Aorta (tissue), 5 donors: ENCODE measurements around the gene TMEM63C. TPM values are rescaled to one million over a fixed set of nuclear protein-coding genes. Genes with fewer than 3 reads are reported as not detected.

Experiments
- ATAC-seq: fragments of 200-7000 bp; cut with Tn5 transposase; one replicate; pipeline ENCODE4 v1.9.1; 2022; ENCODE audit warnings: moderate library complexity; ENCODE audit not compliant: low FRiP score
- DNase-seq, 2 donors: peaks; one replicate each; pipeline ENCODE4 v3.0.0-alpha.2; 2020
- H3K27ac ChIP-seq, 2 donors: one replicate each; pipeline ENCODE4 v1.5.1; 2013; ENCODE audit warnings: low read length in 2 of 2, mild to moderate bottlenecking in 2 of 2, moderate library complexity in 2 of 2, control low read depth in 1 of 2, inconsistent platforms in 1 of 2, low read depth in 1 of 2
- H3K27me3 ChIP-seq, 2 donors: one replicate each; pipeline ENCODE4 v1.6.1; 2013; ENCODE audit warnings: control low read depth in 1 of 2, low read length in 1 of 2, mild to moderate bottlenecking in 1 of 2, moderate library complexity in 1 of 2; ENCODE audit not compliant: insufficient read depth in 2 of 2, control insufficient read depth in 1 of 2
- H3K36me3 ChIP-seq, 2 donors: one replicate each; pipeline ENCODE4 v1.6.1; 2013; ENCODE audit warnings: control low read depth in 1 of 2, low read length in 1 of 2, mild to moderate bottlenecking in 1 of 2; ENCODE audit not compliant: insufficient read depth in 2 of 2, control insufficient read depth in 1 of 2
- H3K4me1 ChIP-seq, 2 donors: one replicate each; pipeline ENCODE4 v1.6.1; 2013; ENCODE audit warnings: low read length in 2 of 2, control low read depth in 1 of 2, mild to moderate bottlenecking in 1 of 2, moderate library complexity in 1 of 2; ENCODE audit not compliant: insufficient read depth in 2 of 2, control insufficient read depth in 1 of 2
- H3K4me3 ChIP-seq, 2 donors: one replicate each; pipeline ENCODE4 v1.5.1; 2013; ENCODE audit warnings: low read length in 2 of 2, control low read depth in 1 of 2, mild to moderate bottlenecking in 1 of 2
- H3K9me3 ChIP-seq: one replicate; pipeline ENCODE4 v1.6.1; 2013; ENCODE audit warnings: mild to moderate bottlenecking, low read length; ENCODE audit not compliant: control insufficient read depth
- WGBS, 2 donors: extraction: QIAGEN DNeasy Blood & Tissue Kit; methylation state at CpG; one replicate each; pipeline ENCODE4 v1.1.7; 2013; 5-methylcytosine and 5-hydroxymethylcytosine counted together
- intact Hi-C, 2 donors: fragments of 100-400 bp; cut with DNase I; formaldehyde crosslinking; loops; one replicate each; pipeline versions ENCODE4 v1.14.2 to v1.15.0; 2022
- polyA plus RNA-seq, 2 donors: library from polyadenylated mRNA; stranded (reverse); fragments of 200-250 nt; gene quantifications; one replicate each; pipeline ENCODE4 v1.2.3, GENCODE V29; 2013
- total RNA-seq, 2 donors: library from RNA; stranded (reverse); fragmentation: NEBNext Ultra II Directional; extraction: Animal tissue kit (Norgen Biotek cat#: 25700); gene quantifications; one replicate each; pipeline ENCODE4 v1.2.1, GENCODE V29; 2021
- donor health status: healthy with polysubstance abuse.
- donor health status: Bipolar disorder and iron deficiency.
- donor health status: DM: no; HTN: no; CAD: no.
- donor health status: DM: no; HTN: no; CAD: no.
- donor health status: DM: yes; HTN: yes; CAD: no.

Gene TMEM63C
- total and polyA plus RNA-seq, 4 donors: 0.06 to 0.26 (median 0.13) TPM; not detected in 1

DNA sequence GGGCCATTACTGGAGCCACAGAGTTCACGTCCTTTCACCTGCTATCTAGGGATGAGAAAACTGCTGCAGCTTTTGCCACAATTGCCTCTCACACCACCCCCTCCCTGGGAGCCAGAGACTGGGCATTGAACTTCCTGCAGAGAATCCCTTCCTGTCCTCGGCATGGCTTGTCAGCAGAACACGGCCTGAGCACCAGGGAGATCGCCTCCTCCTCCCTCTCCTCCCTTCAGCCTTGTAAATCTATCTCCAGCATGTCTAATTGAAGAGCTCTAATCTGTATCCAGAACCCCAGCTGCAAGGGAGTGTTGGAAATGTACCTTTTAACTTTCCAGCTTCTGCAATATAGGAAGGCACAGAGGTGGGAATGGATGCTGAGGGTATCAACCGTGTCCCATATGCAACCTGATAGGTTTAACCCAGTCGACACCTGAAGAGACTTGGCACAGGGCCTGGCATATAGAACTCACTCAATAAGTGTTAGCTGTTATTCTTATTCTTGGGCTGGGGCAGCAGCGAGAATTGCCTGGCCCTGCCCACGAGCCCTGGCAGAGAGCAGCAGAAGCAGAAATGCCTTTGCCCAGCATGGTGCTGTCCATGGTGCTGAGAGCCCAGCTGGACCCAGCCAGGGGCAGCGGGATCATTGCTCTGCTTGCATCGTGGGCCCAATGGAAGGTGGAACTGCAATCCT lies 26.8 kb downstream of the TMEM63C start:
- intact Hi-C loops: no loop called here
- peak; percentile 82 to 91 for DNase-seq
- peak; percentile 51 for ATAC-seq

DNA sequence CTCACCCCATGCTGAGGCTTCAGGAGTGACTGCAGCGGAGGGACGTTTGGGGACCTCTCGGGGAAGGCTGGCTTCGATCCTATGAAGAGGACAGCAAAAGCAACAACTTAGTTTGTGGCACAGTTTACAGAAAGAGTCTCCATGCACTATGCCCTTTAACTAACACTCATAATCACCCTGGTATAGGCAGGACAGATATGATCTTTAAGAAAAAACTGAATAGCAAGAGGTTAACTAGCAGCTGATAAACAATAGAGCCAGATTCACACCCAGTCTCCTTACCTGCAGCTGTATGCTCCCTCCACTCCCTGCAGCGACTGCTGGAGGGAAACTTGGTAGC lies 27.4 kb downstream of the TMEM63C start:
- WGBS, 2 donors: 24 to 29% methylated on average over 5 of the region's 5 CpGs
- Histone ChIP-seq H3K9me3 (no peaks in the 10 kb centered on the region), H3K27me3 (no peaks in the 10 kb centered on the region), H3K4me3 (no peak overlapping the region), H3K27ac (no peak overlapping the region), H3K4me1 (no peaks in the 10 kb centered on the region), H3K36me3 (no peaks in the 10 kb centered on the region)
- DNase-seq (no peak), ATAC-seq (no peak)
- intact Hi-C loops: no loop called here

More for the DNA sequence above, 26.8 kb downstream of the TMEM63C start:
- H3K36me3 ChIP-seq: no peaks in the 10 kb centered on the region
- H3K27me3 ChIP-seq: no peaks in the 10 kb centered on the region
- H3K4me1 ChIP-seq: no peaks in the 10 kb centered on the region
- no peak overlapping the region for H3K4me3 ChIP-seq
- 16 to 20% methylated on average over 10 of the region's 10 CpGs for WGBS, 2 donors
- H3K27ac ChIP-seq: no peak overlapping the region
- H3K9me3 ChIP-seq: no peaks in the 10 kb centered on the region

DNA sequence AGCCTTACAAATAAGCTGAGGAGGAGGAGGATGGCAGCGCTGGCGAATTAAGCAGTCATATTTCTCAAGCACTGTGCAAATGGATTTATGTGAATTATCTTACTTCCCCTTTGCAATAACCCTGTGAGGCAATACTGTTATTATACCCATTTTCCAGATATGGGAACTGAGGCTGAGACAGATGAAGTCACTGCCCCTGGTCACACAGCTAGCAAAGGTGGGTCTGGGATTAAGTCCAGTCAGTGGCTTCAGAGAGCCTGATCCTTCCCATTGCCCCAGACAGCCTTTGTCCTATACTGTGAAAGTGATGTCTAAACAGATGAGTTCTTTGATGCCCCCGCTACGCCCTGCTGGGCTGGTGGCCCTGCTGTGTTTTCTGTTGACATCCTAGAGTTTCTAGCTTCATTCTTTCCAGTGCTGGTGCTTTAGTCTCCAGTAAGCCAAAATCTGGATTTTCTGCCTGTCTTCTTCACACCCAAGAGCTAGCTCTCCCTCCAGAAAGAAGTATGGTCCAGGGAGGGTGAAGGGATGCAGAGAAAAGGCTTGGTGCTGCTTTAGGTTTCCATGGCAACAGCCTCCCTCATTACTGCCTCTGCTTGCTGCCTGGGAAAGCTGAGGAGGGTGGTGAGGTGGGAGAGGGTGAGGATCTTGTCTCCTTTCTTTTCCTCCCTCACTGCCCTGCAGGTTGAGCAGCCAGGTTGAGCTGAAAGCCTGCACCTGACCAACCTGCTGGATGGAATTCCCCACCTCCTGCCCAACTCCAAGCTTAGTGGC lies 30.7 kb downstream of the TMEM63C start:
- H3K27me3 ChIP-seq: no peaks in the 10 kb centered on the region
- intact Hi-C loops: no loop called here
- no peak overlapping the region for H3K4me3 ChIP-seq
- H3K9me3 ChIP-seq: no peaks in the 10 kb centered on the region
- H3K36me3 ChIP-seq: no peaks in the 10 kb centered on the region
- H3K27ac ChIP-seq: no peak overlapping the region
- no peaks in the 10 kb centered on the region for H3K4me1 ChIP-seq
- ATAC-seq (no peak), DNase-seq (no peak)
- 83 to 89% methylated on average over 4 of the region's 4 CpGs for WGBS, 2 donors

DNA sequence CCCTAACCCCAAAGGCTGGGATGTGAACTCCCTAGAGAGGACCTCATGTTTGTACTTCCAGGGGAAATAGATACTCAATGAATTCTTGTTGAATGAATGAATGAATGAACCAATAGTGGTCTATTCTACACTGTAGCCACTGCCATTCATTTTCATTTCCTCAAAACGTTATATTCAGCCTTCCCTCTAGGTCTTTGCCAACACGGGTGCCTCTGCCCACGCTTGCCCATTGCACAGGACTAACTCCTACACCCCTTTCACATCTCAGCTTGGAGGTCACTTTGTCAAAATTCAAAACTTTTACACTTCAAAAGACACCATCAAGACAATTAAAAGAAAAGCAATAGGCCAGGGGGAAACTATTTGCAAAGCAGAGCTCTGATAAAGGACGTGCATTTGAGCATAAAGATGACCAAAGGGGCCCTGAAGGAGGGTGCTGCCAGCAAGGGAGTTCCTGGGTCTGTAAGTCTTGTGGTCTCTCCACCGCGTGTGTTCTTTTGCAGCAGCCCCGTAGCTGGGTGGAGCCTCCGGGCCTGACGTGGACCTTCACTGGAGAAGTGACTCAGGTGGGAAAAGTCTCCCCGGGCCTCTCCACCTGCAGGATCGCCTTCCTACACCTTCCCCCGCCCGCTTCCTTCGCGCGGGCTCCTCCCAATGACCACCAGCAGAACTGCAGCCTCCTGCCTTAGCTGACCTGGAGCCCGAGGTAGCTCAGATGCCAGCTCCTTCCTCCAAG lies 31.5 kb downstream of the TMEM63C start:
- intact Hi-C loops: no loop called here
- no peak overlapping the region for H3K27ac ChIP-seq
- ATAC-seq (no peak), DNase-seq (no peak)
- H3K36me3 ChIP-seq: no peaks in the 10 kb centered on the region
- WGBS, 2 donors: 12 to 13% methylated on average over 17 of the region's 17 CpGs
- H3K4me3 ChIP-seq: no peak overlapping the region
- H3K9me3 ChIP-seq: no peaks in the 10 kb centered on the region
- no peaks in the 10 kb centered on the region for H3K4me1 ChIP-seq
- no peaks in the 10 kb centered on the region for H3K27me3 ChIP-seq

DNA sequence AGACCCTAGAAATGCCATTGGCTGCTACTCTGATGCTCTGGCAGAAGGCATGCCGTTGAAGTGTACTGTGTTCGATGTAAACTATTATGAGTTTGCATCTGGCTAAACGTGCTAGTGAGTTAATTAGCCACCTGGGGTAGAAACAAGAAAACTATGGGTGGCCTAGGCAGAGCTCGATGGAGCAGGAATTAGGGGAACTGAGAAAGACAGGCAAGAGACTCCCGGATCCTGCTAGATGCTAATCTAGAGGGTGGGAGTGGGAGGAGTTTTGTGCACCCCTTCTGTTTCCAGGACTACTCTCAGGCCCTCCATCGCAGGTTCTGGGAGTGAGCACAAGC lies 32.0 kb downstream of the TMEM63C start:
- no peak for ATAC-seq
- H3K4me1 ChIP-seq: no peaks in the 10 kb centered on the region
- intact Hi-C loops: no loop called here
- 26 to 31% methylated on average over 6 of the region's 6 CpGs for WGBS, 2 donors
- H3K9me3 ChIP-seq: no peaks in the 10 kb centered on the region
- DNase-seq: no peak
- H3K27ac ChIP-seq: no peak overlapping the region
- no peaks in the 10 kb centered on the region for H3K36me3 ChIP-seq
- no peak overlapping the region for H3K4me3 ChIP-seq
- no peaks in the 10 kb centered on the region for H3K27me3 ChIP-seq

DNA sequence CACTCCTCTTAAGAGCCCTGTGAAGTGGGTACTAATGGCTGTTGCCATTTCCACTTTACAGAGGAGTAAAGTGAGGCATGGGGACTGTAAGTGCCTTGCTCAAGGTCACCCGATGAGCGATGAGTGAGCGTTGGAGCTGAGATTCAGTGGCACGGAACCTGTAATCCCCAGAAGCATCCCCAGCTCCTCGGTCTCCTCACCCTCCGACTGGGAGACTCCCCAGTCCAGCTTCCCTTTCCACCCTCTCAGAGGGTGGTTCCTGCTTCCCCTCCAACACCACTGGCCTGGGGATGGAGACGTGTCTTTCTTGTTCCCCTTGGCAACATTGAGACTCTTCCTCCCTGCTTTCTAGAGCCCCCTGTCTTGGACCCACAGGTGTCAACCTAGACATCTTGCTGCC lies 32.6 kb downstream of the TMEM63C start:
- H3K27me3 ChIP-seq: no peaks in the 10 kb centered on the region
- H3K9me3 ChIP-seq: no peaks in the 10 kb centered on the region
- no peak for DNase-seq
- intact Hi-C loops: no loop called here
- H3K36me3 ChIP-seq: no peaks in the 10 kb centered on the region
- H3K4me3 ChIP-seq: no peak overlapping the region
- H3K27ac ChIP-seq: no peak overlapping the region
- ATAC-seq: no peak
- 81 to 82% methylated on average over 7 of the region's 7 CpGs for WGBS, 2 donors
- H3K4me1 ChIP-seq: no peaks in the 10 kb centered on the region

DNA sequence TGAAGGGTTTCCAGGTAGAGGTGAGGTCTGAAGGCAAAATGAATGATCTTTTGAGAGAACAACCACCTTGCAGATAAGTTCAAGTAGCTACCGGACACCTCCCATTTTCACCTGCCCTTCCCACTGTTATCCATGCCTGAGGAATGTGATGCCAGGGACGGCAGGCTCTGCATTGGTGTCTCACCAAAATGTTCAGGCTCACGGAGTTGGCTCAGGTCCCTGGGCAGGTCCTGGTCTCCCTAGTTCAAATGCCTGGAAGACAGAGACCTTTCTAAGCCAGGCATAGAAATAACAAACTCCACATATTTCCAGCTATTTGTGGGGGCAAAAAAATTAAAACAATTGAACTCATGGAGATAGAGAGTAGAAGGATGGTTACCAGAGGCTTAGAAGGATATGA lies 36.0 kb downstream of the TMEM63C start:
- intact Hi-C loops: no loop called here
- Histone ChIP-seq H3K27me3 (no peaks in the 10 kb centered on the region), H3K36me3 (no peaks in the 10 kb centered on the region), H3K9me3 (no peaks in the 10 kb centered on the region), H3K27ac (no peak overlapping the region), H3K4me3 (no peak overlapping the region), H3K4me1 (no peaks in the 10 kb centered on the region)
- DNase-seq (no peak), ATAC-seq (no peak)
- WGBS, 2 donors: 65 to 67% methylated on average over 3 of the region's 3 CpGs

DNA sequence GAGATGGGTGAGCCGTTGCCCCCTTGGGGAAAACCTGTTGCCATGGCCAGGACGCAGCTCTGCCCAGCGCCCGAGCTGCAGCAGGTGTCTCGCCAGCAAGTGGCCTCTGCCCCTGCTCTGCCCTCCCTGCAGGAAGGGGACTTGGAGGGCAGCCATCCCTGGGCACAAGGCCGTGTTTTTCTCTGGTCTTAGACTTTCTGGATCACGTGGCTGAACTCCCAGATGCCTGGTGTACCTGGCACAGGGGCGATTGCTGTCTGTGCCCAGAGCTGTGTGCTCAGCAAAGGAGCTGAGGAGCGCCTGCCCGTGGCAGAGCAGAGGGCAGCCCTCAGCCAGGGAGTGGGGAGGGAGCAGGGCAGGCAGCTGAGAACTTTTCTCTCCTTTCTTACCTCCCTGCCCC lies 38.0 kb downstream of the TMEM63C start:
- ATAC-seq: no peak
- WGBS, 2 donors: 33 to 39% methylated on average over 10 of the region's 10 CpGs
- H3K4me3 ChIP-seq: no peak overlapping the region
- no peaks in the 10 kb centered on the region for H3K4me1 ChIP-seq
- no peaks in the 10 kb centered on the region for H3K36me3 ChIP-seq
- H3K27me3 ChIP-seq: no peaks in the 10 kb centered on the region
- DNase-seq: no peak
- intact Hi-C loops: no loop called here
- H3K9me3 ChIP-seq: no peaks in the 10 kb centered on the region
- H3K27ac ChIP-seq: no peak overlapping the region
